C4-2B (cell line): ENCODE measurements around the gene SLC16A3.

Experiments used
- H3K27ac ChIP-seq: fragments of 450-650 bp; 2 replicates; pipeline ENCODE4 v1.5.1; 2017
- CTCF ChIP-seq: fragments of 450-650 bp; conservative IDR thresholded peaks from 2 replicates; pipeline ENCODE4 v1.5.1; 2017; ENCODE audit warnings: mild to moderate bottlenecking
- ZFX ChIP-seq: fragments of 450-650 bp; IDR thresholded peaks from 2 replicates; pipeline ENCODE4 v1.6.1; 2017

Gene SLC16A3

DNA sequence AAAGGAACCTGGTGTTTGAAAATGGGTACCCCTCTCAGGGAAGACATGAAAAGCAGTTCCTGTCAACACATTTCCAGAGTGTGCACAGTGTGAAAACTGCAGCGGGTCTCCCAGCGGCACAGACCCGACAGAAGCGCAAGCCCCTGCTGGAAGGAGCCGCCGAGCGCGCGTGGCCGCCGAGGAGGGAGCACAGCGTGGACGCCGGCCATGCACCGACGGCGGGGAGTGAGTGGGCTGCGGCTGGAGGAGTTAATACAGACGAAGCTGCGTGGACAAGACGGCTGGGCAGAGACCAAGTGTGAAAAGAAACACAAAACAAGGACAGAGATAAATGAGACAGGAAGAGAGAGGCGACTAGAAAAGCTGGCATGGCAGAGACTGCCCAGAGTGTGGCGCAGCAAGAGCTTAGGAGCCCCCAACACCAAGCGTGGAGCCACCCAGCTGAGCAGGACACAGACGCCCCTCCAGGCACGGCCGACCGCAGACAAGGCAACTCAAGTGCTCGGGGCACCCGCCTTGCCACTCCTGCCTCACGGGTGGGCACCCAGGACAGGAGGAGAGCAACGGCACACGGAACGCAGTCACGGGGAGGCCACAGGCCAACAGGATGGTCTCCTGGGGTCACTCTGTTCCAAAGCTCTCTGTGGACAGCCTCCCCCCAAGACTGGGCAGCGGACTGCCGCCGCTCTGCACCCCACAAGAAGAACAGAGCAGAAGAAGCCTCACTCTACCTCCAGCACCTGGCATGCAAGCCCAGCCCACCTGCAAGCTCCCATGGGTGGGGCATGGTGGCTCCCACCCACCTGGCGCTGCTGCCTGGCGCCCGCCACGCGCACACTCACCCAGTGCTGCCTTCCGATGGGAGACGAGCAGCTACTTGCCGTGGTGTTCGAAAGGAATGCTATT is 16.5 kb downstream of the SLC16A3 start:
- TF ChIP-seq ZFX, result no peak
- no peak for TF ChIP-seq CTCF

GRCh38 chr17:82246040-82246364 is 17.2 kb downstream of the SLC16A3 start:
- no peak overlapping the region for H3K27ac ChIP-seq
- TF ChIP-seq ZFX, result no peak
- TF ChIP-seq CTCF, result no peak

More for the DNA sequence above, 16.5 kb downstream of the SLC16A3 start:
- H3K27ac ChIP-seq, result no peak overlapping the region

GRCh38 chr17:82246365-82247181 is 17.7 kb downstream of the SLC16A3 start:
- TF ChIP-seq ZFX (no peak), CTCF (no peak)

DNA sequence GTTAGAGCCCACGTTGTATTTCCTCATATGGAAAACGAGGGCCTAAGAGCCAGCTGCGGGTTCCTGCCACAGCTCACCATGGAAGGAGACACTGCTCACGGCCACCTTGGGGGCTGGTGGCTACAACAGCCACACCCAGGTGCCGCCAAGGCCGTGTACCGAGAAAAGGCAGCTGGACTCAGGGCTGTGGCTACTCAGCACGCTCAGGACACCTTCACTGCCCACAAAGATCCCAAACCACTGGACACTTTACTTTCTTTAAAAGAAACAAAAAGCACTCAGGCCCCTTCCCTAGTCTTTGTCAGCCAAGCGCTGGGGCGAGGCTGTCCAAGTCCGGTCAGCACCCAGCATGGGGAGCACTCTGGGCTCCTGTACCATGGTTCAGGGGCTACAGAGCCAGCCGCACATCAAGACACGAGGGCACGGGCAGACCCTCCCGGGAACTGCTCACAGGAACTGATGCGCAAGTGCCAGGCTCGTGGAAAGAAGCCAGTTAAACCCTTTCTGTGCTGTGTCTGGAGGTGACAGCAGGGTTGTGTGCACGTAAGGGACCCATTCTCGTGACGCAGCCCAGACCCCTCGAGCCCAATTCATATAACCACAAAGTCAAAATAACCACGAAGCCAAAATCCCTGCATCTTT is 18.5 kb downstream of the SLC16A3 start:
- H3K27ac ChIP-seq, result peak overlapping the region; percentile 1; the same call in 1 of the 2 replicates
- no peak for TF ChIP-seq ZFX
- TF ChIP-seq CTCF, result no peak

More at GRCh38 chr17:82246365-82247181, 17.7 kb downstream of the SLC16A3 start:
- peak overlapping the region; percentile 1; the same call in 1 of the 2 replicates for H3K27ac ChIP-seq

DNA sequence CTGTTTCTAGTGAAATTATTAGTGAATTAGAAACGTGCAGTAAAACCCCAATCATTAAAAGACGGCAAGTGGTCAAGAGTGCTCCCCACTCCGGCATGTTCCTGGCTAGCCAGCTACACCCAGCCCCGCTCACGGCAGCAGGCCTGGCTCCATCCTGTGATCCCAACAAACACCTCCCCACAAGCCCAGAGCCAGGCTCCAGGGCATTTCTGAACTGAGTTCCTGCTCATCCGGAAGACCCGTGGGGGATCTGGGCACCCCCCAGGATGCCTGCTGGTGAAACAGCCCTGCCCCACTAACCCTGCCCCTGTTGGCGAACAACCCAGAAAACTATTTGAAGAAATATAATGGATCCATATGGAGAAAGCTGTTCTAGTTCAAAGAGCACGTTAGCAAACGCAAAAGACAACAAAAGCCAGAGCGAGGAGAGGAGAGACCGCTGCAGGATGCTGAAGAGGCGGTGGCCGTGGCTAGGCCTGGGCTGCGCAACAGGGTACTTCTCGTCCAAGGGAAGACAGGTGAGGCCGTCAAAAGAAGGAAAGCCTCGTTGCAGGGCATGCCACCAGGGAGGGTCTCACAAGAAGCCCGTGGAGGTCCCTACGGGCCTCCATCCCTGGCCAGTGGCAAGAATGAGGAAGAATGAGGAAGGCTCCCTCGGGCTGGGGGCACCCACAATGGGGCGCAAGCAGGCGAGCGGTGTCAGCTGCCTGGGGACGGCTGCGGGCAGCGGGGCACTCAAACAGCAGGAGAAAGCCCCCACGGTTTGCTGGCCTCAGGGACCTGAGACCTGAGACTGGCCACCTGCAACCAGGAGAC is 19.2 kb downstream of the SLC16A3 start:
- no peak overlapping the region for H3K27ac ChIP-seq
- no peak for TF ChIP-seq ZFX
- TF ChIP-seq CTCF, result no peak

- H3K27ac ChIP-seq, result no peak overlapping the region
- TF ChIP-seq ZFX (no peak), CTCF (no peak)
These were observed 20.2 kb downstream of the SLC16A3 start for GRCh38 chr17:82248815-82249674.
